Osteoblast (primary cell): Measurements from ENCODE around the gene PLA2G2A. TPM values are rescaled to one million over a fixed set of nuclear protein-coding genes. Genes with fewer than 3 reads are reported as not detected.
A peak's percentile ranks its signal among the peaks of the same experiment; 100 is the strongest.

Experiments used
- DNase-seq: peaks from one replicate; pipeline ENCODE4 v3.0.0; 2011; ENCODE audit warnings: low spot score, mixed read lengths; ENCODE audit not compliant: insufficient read length; ENCODE audit errors: missing footprints
- H2AFZ ChIP-seq: 2 replicates; pipeline ENCODE4 v1.6.0; 2011; ENCODE audit warnings: mild to moderate bottlenecking, low read length
- H3K27ac ChIP-seq: 2 replicates; pipeline ENCODE4 v1.5.1; 2011; ENCODE audit warnings: mild to moderate bottlenecking, low read depth, low read length, moderate library complexity
- H3K27me3 ChIP-seq: 2 replicates; pipeline ENCODE4 v1.6.0; 2012; ENCODE audit warnings: mild to moderate bottlenecking, control low read depth, inconsistent platforms, low read length, moderate library complexity; ENCODE audit not compliant: insufficient read depth
- H3K36me3 ChIP-seq: 2 replicates; pipeline ENCODE4 v1.5.1; 2011; ENCODE audit warnings: mild to moderate bottlenecking, low read length, control low read depth, moderate library complexity; ENCODE audit not compliant: insufficient read depth
- H3K4me1 ChIP-seq: 2 replicates; pipeline ENCODE4 v1.5.1; 2011; ENCODE audit warnings: mild to moderate bottlenecking, low read length, control low read depth, moderate library complexity; ENCODE audit not compliant: insufficient read depth
- H3K4me2 ChIP-seq: 2 replicates; pipeline ENCODE4 v1.6.0; 2011; ENCODE audit warnings: mild to moderate bottlenecking, low read length; ENCODE audit not compliant: insufficient read depth
- H3K4me3 ChIP-seq: fragments of 200-600 bp; sonication (generic); 3 replicates; pipeline ENCODE4 v1.5.1; 2012; ENCODE audit warnings: mild to moderate bottlenecking, low read length, inconsistent platforms; ENCODE audit not compliant: insufficient read depth
- H3K79me2 ChIP-seq: 2 replicates; pipeline ENCODE4 v1.6.0; 2012; ENCODE audit warnings: mild to moderate bottlenecking, low read length, control low read depth, inconsistent platforms; ENCODE audit not compliant: insufficient read depth
- H3K9me3 ChIP-seq: 2 replicates; pipeline ENCODE4 v1.5.1; 2011; ENCODE audit warnings: low read depth, low read length, control low read depth
- H4K20me1 ChIP-seq: 2 replicates; pipeline ENCODE4 v1.6.0; 2012; ENCODE audit warnings: mild to moderate bottlenecking, low read length, control low read depth; ENCODE audit not compliant: insufficient read depth
- CTCF ChIP-seq: IDR thresholded peaks from 2 replicates; pipeline ENCODE4 v1.5.1; 2011; ENCODE audit warnings: mild to moderate bottlenecking, low read depth, low read length, moderate library complexity; ENCODE audit errors: extremely low read depth
- total RNA-seq: library from RNA; depleted of rRNA; stranded (reverse); fragments of >200 nt; gene quantifications from 2 replicates; pipeline ENCODE4 v1.2.3, GENCODE V29; 2012

Gene PLA2G2A
- total RNA-seq, 1 donor: not detected

DNA sequence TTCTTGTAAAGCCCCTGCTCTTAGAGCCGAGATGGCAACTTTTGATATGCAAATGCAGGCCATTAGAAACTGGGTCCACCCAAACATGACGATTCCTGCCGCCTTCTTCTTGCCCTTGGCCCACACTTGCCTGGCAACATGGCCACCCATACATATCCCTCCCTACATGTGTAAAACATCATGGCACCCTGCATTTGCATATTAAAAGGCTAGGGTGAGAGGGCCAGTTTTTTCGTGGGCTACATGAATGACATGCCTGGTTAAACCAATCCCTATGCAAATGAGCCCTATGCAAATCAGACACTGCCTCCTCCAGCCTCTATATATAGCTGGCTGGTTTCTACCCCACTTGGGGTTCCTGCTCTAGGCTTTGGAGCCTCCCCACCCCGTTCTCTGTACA is 18.8 kb downstream of the PLA2G2A start:
- peaks cover 41% of the 10 kb centered on the region for H3K27me3 ChIP-seq
- H3K4me1 ChIP-seq: no peaks in the 10 kb centered on the region
- no peaks in the 10 kb centered on the region for H4K20me1 ChIP-seq
- H2AFZ ChIP-seq: no peak overlapping the region
- no peaks in the 10 kb centered on the region for H3K79me2 ChIP-seq
- no peaks in the 10 kb centered on the region for H3K36me3 ChIP-seq
- TF ChIP-seq CTCF: no peak
- no peak overlapping the region for H3K27ac ChIP-seq
- no peak overlapping the region for H3K4me3 ChIP-seq
- DNase-seq: no peak
- H3K4me2 ChIP-seq: no peak overlapping the region
- peaks cover 4% of the 10 kb centered on the region for H3K9me3 ChIP-seq

- H3K79me2 ChIP-seq: no peaks in the 10 kb centered on the region
- no peak overlapping the region for H3K4me2 ChIP-seq
- H3K27ac ChIP-seq: no peak overlapping the region
- no peak overlapping the region for H2AFZ ChIP-seq
- H3K4me3 ChIP-seq: no peak overlapping the region
- H3K36me3 ChIP-seq: no peaks in the 10 kb centered on the region
- no peaks in the 10 kb centered on the region for H4K20me1 ChIP-seq
- peaks cover 34% of the 10 kb centered on the region for H3K27me3 ChIP-seq
- peak; percentile 58 for DNase-seq
- no peaks in the 10 kb centered on the region for H3K4me1 ChIP-seq
- peak; percentile 23 for TF ChIP-seq CTCF
- peaks cover 2% of the 10 kb centered on the region for H3K9me3 ChIP-seq
Measured at GRCh38 chr1:19957779-19958178, 21.6 kb downstream of the PLA2G2A start.

GRCh38 chr1:19955534-19956170 is 23.8 kb downstream of the PLA2G2A start:
- Histone ChIP-seq H4K20me1 (no peaks in the 10 kb centered on the region), H3K4me2 (no peak overlapping the region), H3K9me3 (peaks cover 2% of the 10 kb centered on the region), H3K79me2 (no peaks in the 10 kb centered on the region), H3K4me1 (no peaks in the 10 kb centered on the region), H3K27me3 (peaks cover 32% of the 10 kb centered on the region), H3K4me3 (no peak overlapping the region), H2AFZ (no peak overlapping the region), H3K36me3 (no peaks in the 10 kb centered on the region), H3K27ac (no peak overlapping the region)
- DNase-seq: no peak
- TF ChIP-seq CTCF: no peak

DNA sequence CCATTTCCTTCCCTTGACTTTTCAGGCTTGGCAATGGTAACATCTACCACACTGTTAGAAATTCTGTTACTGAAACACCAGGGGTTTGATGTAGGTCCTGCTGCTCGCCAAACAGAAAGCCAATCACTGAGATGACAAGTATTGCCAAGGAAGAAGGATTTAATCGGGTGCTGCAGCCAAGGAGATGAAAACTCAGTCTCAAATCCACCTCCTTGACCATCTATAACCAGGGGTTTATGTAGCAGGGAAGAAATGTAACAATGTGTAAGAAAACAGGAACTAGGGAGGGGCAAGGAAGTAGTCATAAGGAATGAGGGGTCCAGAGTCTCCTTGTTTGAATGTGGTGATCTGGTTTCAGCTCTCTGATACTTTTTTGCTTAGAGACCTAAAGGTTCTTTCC is 25.4 kb downstream of the PLA2G2A start:
- H3K4me1 ChIP-seq: no peaks in the 10 kb centered on the region
- H3K79me2 ChIP-seq: no peaks in the 10 kb centered on the region
- H3K27me3 ChIP-seq: peaks cover 27% of the 10 kb centered on the region
- H3K4me3 ChIP-seq: no peak overlapping the region
- TF ChIP-seq CTCF: no peak
- DNase-seq: no peak
- peaks cover 2% of the 10 kb centered on the region for H3K9me3 ChIP-seq
- no peaks in the 10 kb centered on the region for H3K36me3 ChIP-seq
- H3K4me2 ChIP-seq: no peak overlapping the region
- H4K20me1 ChIP-seq: no peaks in the 10 kb centered on the region
- H3K27ac ChIP-seq: no peak overlapping the region
- no peak overlapping the region for H2AFZ ChIP-seq
